Skeletal muscle cell (primary cell): ENCODE measurements around the gene USP20.

ENCODE experiments used
- DNase-seq: peaks from one replicate; pipeline ENCODE4 v3.0.0-alpha.2; 2010; ENCODE audit warnings: low read depth
- H3K4me3 ChIP-seq: 2 replicates; pipeline ENCODE4 v1.5.1; 2011; ENCODE audit warnings: low read depth, mild to moderate bottlenecking, control low read depth, low read length, moderate library complexity

The USP20 gene

GRCh38 chr9:129904734-129905133 lies 69.5 kb downstream of the USP20 start:
- H3K4me3 ChIP-seq = no peak overlapping the region
- no peak for DNase-seq

- no peak for DNase-seq
- H3K4me3 ChIP-seq = no peak overlapping the region
Observed at GRCh38 chr9:129906298-129906697, 71.0 kb downstream of the USP20 start.

GRCh38 chr9:129907201-129907600 lies 71.9 kb downstream of the USP20 start:
- DNase-seq = no peak
- H3K4me3 ChIP-seq = no peak overlapping the region

GRCh38 chr9:129908906-129909305 lies 73.6 kb downstream of the USP20 start:
- H3K4me3 ChIP-seq = no peak overlapping the region
- no peak for DNase-seq

- DNase-seq = no peak
- H3K4me3 ChIP-seq = no peak overlapping the region
Observed at GRCh38 chr9:129909851-129910250, 74.6 kb downstream of the USP20 start.

GRCh38 chr9:129910628-129911567 lies 75.6 kb downstream of the USP20 start:
- no peak overlapping the region for H3K4me3 ChIP-seq
- peak; percentile 99 for DNase-seq

GRCh38 chr9:129914051-129914450 lies 78.8 kb downstream of the USP20 start:
- no peak for DNase-seq
- H3K4me3 ChIP-seq = no peak overlapping the region

- no peak for DNase-seq
- H3K4me3 ChIP-seq = no peak overlapping the region
Observed at GRCh38 chr9:129916707-129917106, 81.4 kb downstream of the USP20 start.

- no peak for DNase-seq
- H3K4me3 ChIP-seq = no peak overlapping the region
Observed at GRCh38 chr9:129918296-129918950, 83.2 kb downstream of the USP20 start.

GRCh38 chr9:129919277-129919676 lies 84.0 kb downstream of the USP20 start:
- no peak overlapping the region for H3K4me3 ChIP-seq
- no peak for DNase-seq

- DNase-seq = no peak
- no peak overlapping the region for H3K4me3 ChIP-seq
Observed at GRCh38 chr9:129919841-129920240, 84.6 kb downstream of the USP20 start.

- no peak for DNase-seq
- H3K4me3 ChIP-seq = no peak overlapping the region
Observed at GRCh38 chr9:129921905-129922304, 86.6 kb downstream of the USP20 start.

- no peak overlapping the region for H3K4me3 ChIP-seq
- no peak for DNase-seq
Observed at GRCh38 chr9:129923589-129923988, 88.3 kb downstream of the USP20 start.

GRCh38 chr9:129929496-129930125 lies 94.4 kb downstream of the USP20 start:
- DNase-seq = no peak
- H3K4me3 ChIP-seq = no peak overlapping the region

GRCh38 chr9:129930743-129931142 lies 95.5 kb downstream of the USP20 start:
- DNase-seq = no peak
- no peak overlapping the region for H3K4me3 ChIP-seq
